ENCODE data around the gene ISG20L2.

DNA sequence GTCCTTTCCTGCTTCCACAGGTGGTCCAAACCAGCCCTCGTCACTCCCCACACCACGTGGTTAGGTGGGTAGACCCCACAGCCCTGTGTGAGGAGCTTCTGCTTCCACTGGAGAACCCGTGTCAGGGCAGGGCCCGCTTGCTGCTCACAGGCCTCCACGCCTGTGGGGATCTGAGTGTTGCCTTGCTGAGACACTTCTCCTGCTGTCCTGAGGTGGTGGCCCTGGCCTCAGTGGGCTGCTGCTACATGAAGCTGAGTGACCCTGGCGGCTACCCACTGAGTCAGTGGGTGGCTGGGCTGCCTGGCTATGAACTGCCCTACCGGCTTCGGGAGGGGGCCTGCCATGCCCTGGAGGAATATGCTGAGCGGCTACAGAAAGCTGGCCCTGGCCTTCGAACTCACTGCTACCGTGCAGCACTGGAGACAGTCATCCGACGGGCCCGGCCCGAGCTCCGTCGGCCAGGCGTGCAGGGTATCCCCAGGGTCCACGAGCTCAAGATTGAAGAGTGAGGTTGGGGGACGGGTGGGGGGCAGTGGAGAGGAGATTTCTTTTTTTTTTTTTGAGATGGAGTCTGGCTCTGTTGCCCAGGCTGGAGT is 5.5 kb upstream of the ISG20L2 start:
- no peak for TF ChIP-seq CREB5 (CRISPR knock-in tag; IDR thresholded peaks at IDR 0.05; ENCODE audit: low read depth)
- no peak for TF ChIP-seq OSR1 (CRISPR knock-in tag; IDR thresholded peaks at IDR 0.05)
- no peak for TF ChIP-seq TCF4 (CRISPR knock-in tag; IDR thresholded peaks at IDR 0.05; ENCODE audit: borderline replicate concordance)
- no peak for TF ChIP-seq ESRRG (CRISPR knock-in tag; IDR thresholded peaks at IDR 0.05)
- TF ChIP-seq, protein P1, sequence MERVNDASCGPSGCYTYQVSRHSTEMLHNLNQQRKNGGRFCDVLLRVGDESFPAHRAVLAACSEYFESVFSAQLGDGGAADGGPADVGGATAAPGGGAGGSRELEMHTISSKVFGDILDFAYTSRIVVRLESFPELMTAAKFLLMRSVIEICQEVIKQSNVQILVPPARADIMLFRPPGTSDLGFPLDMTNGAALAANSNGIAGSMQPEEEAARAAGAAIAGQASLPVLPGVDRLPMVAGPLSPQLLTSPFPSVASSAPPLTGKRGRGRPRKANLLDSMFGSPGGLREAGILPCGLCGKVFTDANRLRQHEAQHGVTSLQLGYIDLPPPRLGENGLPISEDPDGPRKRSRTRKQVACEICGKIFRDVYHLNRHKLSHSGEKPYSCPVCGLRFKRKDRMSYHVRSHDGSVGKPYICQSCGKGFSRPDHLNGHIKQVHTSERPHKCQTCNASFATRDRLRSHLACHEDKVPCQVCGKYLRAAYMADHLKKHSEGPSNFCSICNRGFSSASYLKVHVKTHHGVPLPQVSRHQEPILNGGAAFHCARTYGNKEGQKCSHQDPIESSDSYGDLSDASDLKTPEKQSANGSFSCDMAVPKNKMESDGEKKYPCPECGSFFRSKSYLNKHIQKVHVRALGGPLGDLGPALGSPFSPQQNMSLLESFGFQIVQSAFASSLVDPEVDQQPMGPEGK (CRISPR knock-in tag; IDR thresholded peaks at IDR 0.05; ENCODE audit: borderline replicate concordance) = no peak
- TF ChIP-seq PPARA (CRISPR knock-in tag; IDR thresholded peaks at IDR 0.05; ENCODE audit: borderline replicate concordance) = no peak
- TF ChIP-seq ARNTL (CRISPR knock-in tag; IDR thresholded peaks at IDR 0.05; ENCODE audit: borderline replicate concordance, low read depth) = no peak
- no peak for TF ChIP-seq CSRNP3 (CRISPR knock-in tag; IDR thresholded peaks at IDR 0.05)
- TF ChIP-seq RARB (CRISPR knock-in tag; IDR thresholded peaks at IDR 0.05) = no peak
- TF ChIP-seq SNAI2 (CRISPR knock-in tag; IDR thresholded peaks at IDR 0.05) = no peak
- TF ChIP-seq, protein P2, sequence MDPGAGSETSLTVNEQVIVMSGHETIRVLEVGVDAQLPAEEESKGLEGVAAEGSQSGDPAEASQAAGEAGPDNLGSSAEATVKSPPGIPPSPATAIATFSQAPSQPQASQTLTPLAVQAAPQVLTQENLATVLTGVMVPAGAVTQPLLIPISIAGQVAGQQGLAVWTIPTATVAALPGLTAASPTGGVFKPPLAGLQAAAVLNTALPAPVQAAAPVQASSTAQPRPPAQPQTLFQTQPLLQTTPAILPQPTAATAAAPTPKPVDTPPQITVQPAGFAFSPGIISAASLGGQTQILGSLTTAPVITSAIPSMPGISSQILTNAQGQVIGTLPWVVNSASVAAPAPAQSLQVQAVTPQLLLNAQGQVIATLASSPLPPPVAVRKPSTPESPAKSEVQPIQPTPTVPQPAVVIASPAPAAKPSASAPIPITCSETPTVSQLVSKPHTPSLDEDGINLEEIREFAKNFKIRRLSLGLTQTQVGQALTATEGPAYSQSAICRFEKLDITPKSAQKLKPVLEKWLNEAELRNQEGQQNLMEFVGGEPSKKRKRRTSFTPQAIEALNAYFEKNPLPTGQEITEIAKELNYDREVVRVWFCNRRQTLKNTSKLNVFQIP (CRISPR knock-in tag; IDR thresholded peaks at IDR 0.05; ENCODE audit: borderline replicate concordance, low read depth) = no peak
- TF ChIP-seq ZNF8 (CRISPR knock-in tag; IDR thresholded peaks at IDR 0.05) = no peak

Measured in SK-N-SH treated with all-trans-retinoic acid at 6 μM for 48 hours (cell line).